A673 (cell line): ENCODE data around the gene EIF2B1.

ENCODE experiments used
- CTCF ChIP-seq: fragments of 300-800, 200-600 bp; sonication (generic); conservative IDR thresholded peaks from 2 replicates; pipeline ENCODE4 v1.5.1; 2017; ENCODE audit warnings: low read depth, mild to moderate bottlenecking, antibody characterized with exemption, low read length, moderate library complexity, mixed read lengths
- EZH2 ChIP-seq: fragments of 200-600 bp; sonication (generic); IDR thresholded peaks from 2 replicates; pipeline ENCODE4 v1.6.1; 2017; ENCODE audit warnings: borderline replicate concordance, low read depth, mild to moderate bottlenecking, mixed read lengths, antibody characterized with exemption, low read length; ENCODE audit not compliant: poor library complexity, severe bottlenecking

- TF ChIP-seq CTCF (no peak), EZH2 (no peak)
Observed at GRCh38 chr12:123591702-123592481, 41.6 kb downstream of the EIF2B1 start.
